Left cardiac atrium (tissue), 4 donors: ENCODE results near the gene ST8SIA6. TPM values are rescaled to one million over a fixed set of nuclear protein-coding genes. Genes with fewer than 3 reads are reported as not detected.
"Not testable (repeated sequence)": the region's sequence is repeated elsewhere in the genome, so short reads cannot be mapped to it uniquely, and the experiment has no call there.

Experiments
- ATAC-seq, 2 donors: fragments of 200-7000 bp; cut with Tn5 transposase; one replicate each; pipeline ENCODE4 v1.9.1; 2020; ENCODE audit warnings: mild to moderate bottlenecking in 2 of 2, moderate library complexity in 2 of 2
- DNase-seq: peaks from one replicate; pipeline ENCODE4 v3.0.0-alpha.2; 2020
- intact Hi-C, 2 donors: fragments of 100-400 bp; cut with DNase I; formaldehyde crosslinking; loops; one replicate each; pipeline versions ENCODE4 v1.14.1 to v1.15.1; 2022 to 2023
- total RNA-seq, 2 donors: library from RNA; stranded (reverse); fragmentation: NEBNext Ultra II Directional; extraction: Animal tissue kit (Norgen Biotek cat#: 25700); gene quantifications; one replicate each; pipeline ENCODE4 v1.2.1, GENCODE V29; 2021
- donor health status: DM: no; HTN: yes; CAD: no.
- donor health status: DM: no; HTN: yes; CAD: no; lungs with severe emphysema.
- donor health status: DM: yes; HTN: yes; CAD: no.
- donor health status: Dilated cardiomyopathy.

ST8SIA6 gene
- total RNA-seq, 2 donors from 2014 or later, result 3.6 to 11.0 TPM

GRCh38 chr10:17407047-17407446, 47.3 kb downstream of the ST8SIA6 start:
- intact Hi-C loops, result no loop called here
- DNase-seq, result no peak
- ATAC-seq, result no peak

- intact Hi-C loops, result no loop called here
These were observed 48.2 kb downstream of the ST8SIA6 start for GRCh38 chr10:17406036-17406834.

GRCh38 chr10:17403161-17403560, 51.2 kb downstream of the ST8SIA6 start:
- intact Hi-C loops, result no loop called here
- ATAC-seq (no peak), DNase-seq (no peak)

More at GRCh38 chr10:17406036-17406834, 48.2 kb downstream of the ST8SIA6 start:
- DNase-seq (no peak), ATAC-seq (no peak)

GRCh38 chr10:17402040-17402439, 52.4 kb downstream of the ST8SIA6 start:
- intact Hi-C loops, DNase-seq, ATAC-seq: not testable (repeated sequence)

GRCh38 chr10:17396004-17396403, 58.4 kb downstream of the ST8SIA6 start:
- intact Hi-C loops, result no loop called here
- no peak for ATAC-seq
- DNase-seq, result no peak

- ATAC-seq (no peak), DNase-seq (no peak)
- intact Hi-C loops, result no loop called here
These were observed 59.5 kb downstream of the ST8SIA6 start for GRCh38 chr10:17394854-17395253.

GRCh38 chr10:17387861-17388503, 66.4 kb downstream of the ST8SIA6 start:
- DNase-seq, result no peak
- intact Hi-C loops, result no loop called here
- no peak for ATAC-seq

GRCh38 chr10:17386616-17387075, 67.7 kb downstream of the ST8SIA6 start:
- peak; percentile 29 for DNase-seq
- ATAC-seq, result no peak

GRCh38 chr10:17386021-17386420, 68.4 kb downstream of the ST8SIA6 start:
- intact Hi-C loops, result no loop called here
- DNase-seq (no peak), ATAC-seq (no peak)

More at GRCh38 chr10:17386616-17387075, 67.7 kb downstream of the ST8SIA6 start:
- intact Hi-C loops, result no loop called here

- DNase-seq (no peak), ATAC-seq (no peak)
- intact Hi-C loops, result no loop called here
These were observed 69.3 kb downstream of the ST8SIA6 start for GRCh38 chr10:17385066-17385465.

- ATAC-seq (no peak), DNase-seq (no peak)
- intact Hi-C loops, result no loop called here
These were observed 70.4 kb downstream of the ST8SIA6 start for GRCh38 chr10:17383801-17384555.

GRCh38 chr10:17381502-17382142, 72.8 kb downstream of the ST8SIA6 start:
- intact Hi-C loops, result no loop called here
- ATAC-seq, result peak in 1 of 2 donors; percentile 44
- no peak for DNase-seq

- intact Hi-C loops, result no loop called here
- no peak for ATAC-seq
- no peak for DNase-seq
These were observed 73.5 kb downstream of the ST8SIA6 start for GRCh38 chr10:17380888-17381287.

GRCh38 chr10:17380016-17380415, 74.4 kb downstream of the ST8SIA6 start:
- intact Hi-C loops, result no loop called here
- ATAC-seq (no peak), DNase-seq (no peak)

- ATAC-seq (no peak), DNase-seq (no peak)
- intact Hi-C loops, result no loop called here
These were observed 75.2 kb downstream of the ST8SIA6 start for GRCh38 chr10:17379151-17379690.

- ATAC-seq (no peak), DNase-seq (no peak)
- intact Hi-C loops, result no loop called here
These were observed 78.3 kb downstream of the ST8SIA6 start for GRCh38 chr10:17375936-17376584.

- DNase-seq, result no peak
- ATAC-seq, result no peak
- intact Hi-C loops, result no loop called here
These were observed 85.6 kb downstream of the ST8SIA6 start for GRCh38 chr10:17368708-17369272.

GRCh38 chr10:17366705-17367104, 87.7 kb downstream of the ST8SIA6 start:
- intact Hi-C loops, result no loop called here
- no peak for DNase-seq
- ATAC-seq, result no peak
